Measurements from ENCODE around the gene ANKRD62. TPM values are rescaled to one million over a fixed set of nuclear protein-coding genes. Genes with fewer than 3 reads are reported as not detected.

ANKRD62 gene
- total RNA-seq, 1 donor from 2014 or later = not detected

DNA sequence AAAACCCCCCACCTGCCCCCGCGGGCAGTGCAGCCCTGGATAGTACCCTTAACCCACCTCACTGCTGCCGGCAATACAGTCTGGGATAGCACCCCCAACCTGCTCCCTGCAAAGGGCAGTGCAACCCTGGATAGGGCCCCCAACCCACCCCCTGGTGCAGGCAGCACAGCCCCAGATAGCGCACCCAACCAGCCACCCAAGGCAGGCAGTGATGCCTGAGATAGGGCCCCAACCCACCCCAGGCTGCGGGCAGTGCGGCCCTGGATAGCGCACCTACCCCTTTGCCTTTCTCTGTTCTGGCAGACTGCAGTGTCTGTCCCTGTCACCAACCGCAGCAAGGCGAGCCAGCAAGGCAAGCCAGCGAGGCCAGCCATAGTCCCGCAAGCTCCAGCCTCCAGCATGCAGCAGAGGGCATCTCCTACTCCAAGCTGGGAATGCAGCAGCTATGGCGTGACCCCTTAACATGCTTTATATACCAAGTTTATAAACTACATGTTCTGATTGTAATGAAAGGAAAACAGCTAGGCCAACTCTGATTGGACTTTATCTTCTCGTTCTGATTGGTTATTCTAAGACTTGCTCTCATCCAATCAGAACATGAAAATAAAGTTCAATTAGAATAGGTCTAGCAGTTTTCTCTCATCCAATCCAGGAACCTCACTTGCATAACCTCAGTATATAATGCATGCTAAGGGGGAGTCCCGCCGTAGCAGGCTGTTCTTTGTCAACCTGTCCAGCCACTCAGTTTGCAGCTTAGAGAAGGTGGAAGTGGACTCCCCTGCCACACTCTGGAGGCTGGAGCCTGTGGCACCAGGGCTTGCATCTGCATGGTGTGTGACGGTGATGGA is 34.1 kb upstream of the ANKRD62 start:
- no peak overlapping the region for H3K4me3 Mint-ChIP-seq (ENCODE audit: unreplicated experiment)
- H3K36me3 Mint-ChIP-seq (ENCODE audit: unreplicated experiment) = no peaks in the 10 kb centered on the region
- H3K27ac Mint-ChIP-seq (ENCODE audit: unreplicated experiment) = no peak overlapping the region
- no peak for DNase-seq (ENCODE audit: extremely low spot score, unreplicated experiment)
- peaks cover 12% of the 10 kb centered on the region for H3K27me3 Mint-ChIP-seq (ENCODE audit: unreplicated experiment)
- no peaks in the 10 kb centered on the region for H3K9me3 Mint-ChIP-seq (ENCODE audit: unreplicated experiment)
- TF ChIP-seq, protein P1, sequence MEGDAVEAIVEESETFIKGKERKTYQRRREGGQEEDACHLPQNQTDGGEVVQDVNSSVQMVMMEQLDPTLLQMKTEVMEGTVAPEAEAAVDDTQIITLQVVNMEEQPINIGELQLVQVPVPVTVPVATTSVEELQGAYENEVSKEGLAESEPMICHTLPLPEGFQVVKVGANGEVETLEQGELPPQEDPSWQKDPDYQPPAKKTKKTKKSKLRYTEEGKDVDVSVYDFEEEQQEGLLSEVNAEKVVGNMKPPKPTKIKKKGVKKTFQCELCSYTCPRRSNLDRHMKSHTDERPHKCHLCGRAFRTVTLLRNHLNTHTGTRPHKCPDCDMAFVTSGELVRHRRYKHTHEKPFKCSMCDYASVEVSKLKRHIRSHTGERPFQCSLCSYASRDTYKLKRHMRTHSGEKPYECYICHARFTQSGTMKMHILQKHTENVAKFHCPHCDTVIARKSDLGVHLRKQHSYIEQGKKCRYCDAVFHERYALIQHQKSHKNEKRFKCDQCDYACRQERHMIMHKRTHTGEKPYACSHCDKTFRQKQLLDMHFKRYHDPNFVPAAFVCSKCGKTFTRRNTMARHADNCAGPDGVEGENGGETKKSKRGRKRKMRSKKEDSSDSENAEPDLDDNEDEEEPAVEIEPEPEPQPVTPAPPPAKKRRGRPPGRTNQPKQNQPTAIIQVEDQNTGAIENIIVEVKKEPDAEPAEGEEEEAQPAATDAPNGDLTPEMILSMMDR (IDR thresholded peaks at IDR 0.05) = no peak
- no peaks in the 10 kb centered on the region for H3K4me1 Mint-ChIP-seq (ENCODE audit: unreplicated experiment)

DNA sequence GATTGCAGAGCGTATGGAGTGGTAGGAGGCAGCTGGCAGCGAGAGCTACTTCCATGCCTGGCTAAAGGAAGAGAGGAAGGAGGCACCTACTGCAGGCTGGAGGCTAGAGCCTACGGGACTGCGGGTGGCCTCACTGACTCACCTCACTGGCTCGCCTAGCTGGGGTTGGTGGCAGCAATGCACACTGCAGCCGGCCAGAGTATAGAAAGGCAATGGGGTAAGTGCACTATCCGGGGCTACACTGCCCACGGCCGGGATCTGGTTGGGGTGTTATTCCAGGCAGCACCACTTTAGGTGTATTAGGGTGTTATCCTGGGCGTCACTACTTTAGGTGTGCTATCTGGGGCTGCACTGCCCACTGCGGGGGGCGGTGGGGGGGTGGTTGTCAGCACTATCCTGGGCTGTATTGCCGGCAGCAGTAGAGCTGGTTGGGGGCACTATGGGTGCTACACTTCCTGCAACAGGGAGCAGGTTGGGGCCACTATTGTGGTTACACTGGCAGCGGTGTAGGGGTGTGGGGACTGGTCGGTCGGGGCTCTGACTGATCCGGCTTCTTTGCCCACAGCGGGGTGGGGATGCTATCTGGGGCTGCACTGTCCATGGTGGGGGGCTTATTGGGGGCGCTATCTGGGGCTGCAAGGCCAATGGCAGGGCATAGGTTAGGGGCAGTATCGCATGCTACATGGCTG is 33.3 kb upstream of the ANKRD62 start:
- DNase-seq (ENCODE audit: extremely low spot score, unreplicated experiment) = no peak
- no peaks in the 10 kb centered on the region for H3K36me3 Mint-ChIP-seq (ENCODE audit: unreplicated experiment)
- no peaks in the 10 kb centered on the region for H3K4me1 Mint-ChIP-seq (ENCODE audit: unreplicated experiment)
- TF ChIP-seq, protein P1 (IDR thresholded peaks at IDR 0.05) = no peak
- H3K4me3 Mint-ChIP-seq (ENCODE audit: unreplicated experiment) = no peak overlapping the region
- no peak overlapping the region for H3K27ac Mint-ChIP-seq (ENCODE audit: unreplicated experiment)
- H3K9me3 Mint-ChIP-seq (ENCODE audit: unreplicated experiment) = no peaks in the 10 kb centered on the region
- peaks cover 8% of the 10 kb centered on the region for H3K27me3 Mint-ChIP-seq (ENCODE audit: unreplicated experiment)

DNA sequence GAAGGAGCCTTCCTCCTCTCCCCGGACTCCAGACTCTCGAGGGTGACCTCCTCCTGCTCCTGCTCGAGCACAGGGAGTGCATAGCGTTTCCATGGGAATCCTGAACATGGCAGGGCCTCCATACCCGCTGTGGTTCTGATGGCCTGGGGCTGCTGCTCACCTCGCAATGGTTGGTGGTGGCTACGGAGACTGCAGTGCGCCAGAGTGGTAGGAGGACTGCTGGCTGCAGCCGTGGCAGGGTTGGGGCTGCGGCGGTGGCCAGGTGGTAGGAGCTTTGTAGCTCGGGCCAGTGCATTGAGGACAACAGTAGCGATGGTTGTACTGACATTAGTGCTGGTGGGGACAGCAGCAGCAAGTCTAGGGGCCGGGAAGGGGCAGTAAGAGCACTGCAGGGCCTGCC is 32.0 kb upstream of the ANKRD62 start:
- Mint-ChIP-seq H3K27ac (ENCODE audit: unreplicated experiment) (no peak overlapping the region), H3K9me3 (ENCODE audit: unreplicated experiment) (no peaks in the 10 kb centered on the region), H3K4me1 (ENCODE audit: unreplicated experiment) (no peaks in the 10 kb centered on the region), H3K4me3 (ENCODE audit: unreplicated experiment) (no peak overlapping the region), H3K36me3 (ENCODE audit: unreplicated experiment) (no peaks in the 10 kb centered on the region), H3K27me3 (ENCODE audit: unreplicated experiment) (peaks cover 5% of the 10 kb centered on the region)
- TF ChIP-seq, protein P1 (IDR thresholded peaks at IDR 0.05) = no peak
- no peak for DNase-seq (ENCODE audit: extremely low spot score, unreplicated experiment)

DNA sequence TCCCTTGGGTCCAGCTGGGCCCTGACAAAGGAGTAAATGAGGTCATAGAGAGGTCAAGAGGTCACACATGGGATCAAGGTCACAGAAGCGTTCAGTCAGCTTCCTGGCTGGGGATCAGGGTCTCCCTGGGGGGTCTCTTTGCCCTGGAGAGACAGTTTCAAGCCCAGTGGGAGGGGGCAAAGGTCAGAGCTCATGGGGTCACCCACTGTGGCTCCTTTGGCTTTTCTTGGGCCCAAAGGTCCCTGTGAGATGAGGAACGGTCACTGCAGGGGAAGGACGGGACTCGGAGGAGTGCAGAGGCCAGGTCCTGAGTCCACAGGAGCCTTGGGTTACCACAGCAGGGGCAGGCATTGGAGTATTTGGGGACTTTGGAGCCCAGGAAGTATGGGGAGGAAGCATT is 30.7 kb upstream of the ANKRD62 start:
- DNase-seq (ENCODE audit: extremely low spot score, unreplicated experiment) = no peak
- no peak overlapping the region for H3K4me3 Mint-ChIP-seq (ENCODE audit: unreplicated experiment)
- no peak overlapping the region for H3K27ac Mint-ChIP-seq (ENCODE audit: unreplicated experiment)
- H3K4me1 Mint-ChIP-seq (ENCODE audit: unreplicated experiment) = no peaks in the 10 kb centered on the region
- TF ChIP-seq, protein P1 (IDR thresholded peaks at IDR 0.05) = no peak
- no peaks in the 10 kb centered on the region for H3K9me3 Mint-ChIP-seq (ENCODE audit: unreplicated experiment)
- peaks cover 5% of the 10 kb centered on the region for H3K27me3 Mint-ChIP-seq (ENCODE audit: unreplicated experiment)
- H3K36me3 Mint-ChIP-seq (ENCODE audit: unreplicated experiment) = no peaks in the 10 kb centered on the region

DNA sequence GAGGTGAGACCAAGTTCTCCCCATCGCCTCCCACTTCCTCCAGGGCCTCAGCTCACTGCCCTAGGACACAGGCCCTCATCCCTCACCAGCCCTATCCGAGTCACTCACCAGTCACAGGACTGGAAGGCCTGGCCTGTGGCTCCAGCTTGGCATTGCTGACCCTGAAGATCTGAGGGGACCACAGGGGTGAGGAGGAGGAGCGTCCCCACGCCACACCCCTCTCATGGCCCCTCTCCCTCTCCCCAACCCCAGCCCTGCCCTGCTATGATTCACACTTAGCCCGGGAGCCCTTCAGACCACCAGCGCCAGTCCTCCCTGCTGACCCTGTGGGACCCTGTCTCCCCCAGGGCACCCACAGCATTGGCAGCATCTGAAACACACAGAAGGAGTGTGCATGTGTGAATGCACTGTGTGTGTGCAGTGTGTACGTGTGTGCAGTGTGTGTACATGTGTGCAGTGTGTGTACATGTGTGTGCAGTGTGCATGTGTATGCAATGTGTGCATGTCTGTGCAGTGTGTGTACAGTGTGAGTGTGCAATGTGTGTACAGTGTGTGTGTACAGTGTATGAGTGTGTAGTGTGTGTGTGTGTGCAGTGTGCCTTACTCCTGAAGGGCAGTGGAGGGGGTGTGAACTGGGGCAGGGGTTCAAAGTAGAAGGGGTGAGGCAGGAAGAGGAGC is 29.4 kb upstream of the ANKRD62 start:
- no peaks in the 10 kb centered on the region for H3K4me1 Mint-ChIP-seq (ENCODE audit: unreplicated experiment)
- peaks cover 3% of the 10 kb centered on the region for H3K27me3 Mint-ChIP-seq (ENCODE audit: unreplicated experiment)
- TF ChIP-seq, protein P1 (IDR thresholded peaks at IDR 0.05) = no peak
- no peak for DNase-seq (ENCODE audit: extremely low spot score, unreplicated experiment)
- no peak overlapping the region for H3K4me3 Mint-ChIP-seq (ENCODE audit: unreplicated experiment)
- H3K36me3 Mint-ChIP-seq (ENCODE audit: unreplicated experiment) = no peaks in the 10 kb centered on the region
- H3K9me3 Mint-ChIP-seq (ENCODE audit: unreplicated experiment) = no peaks in the 10 kb centered on the region
- H3K27ac Mint-ChIP-seq (ENCODE audit: unreplicated experiment) = no peak overlapping the region

Measured in osteocyte (in vitro differentiated cells).